ENCODE measurements around the gene TEX38.

DNA sequence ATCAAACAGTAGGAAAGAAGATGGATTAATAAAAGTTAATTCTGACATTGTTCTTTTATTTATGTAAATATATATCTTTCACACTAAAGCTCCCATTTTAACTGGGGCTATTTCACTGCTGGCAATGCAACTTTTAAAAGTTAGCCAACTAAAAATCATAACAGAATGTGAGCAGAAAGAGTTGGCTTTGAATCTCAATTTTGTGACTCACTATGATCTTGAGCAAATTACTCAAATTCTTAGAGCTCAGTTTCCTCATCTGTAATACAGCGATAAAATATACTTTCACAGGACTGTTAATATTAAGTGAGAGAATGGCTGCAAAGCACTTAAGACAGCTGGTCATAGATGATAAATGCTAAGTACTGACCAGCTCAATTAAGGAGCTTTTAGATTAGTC is 36.5 kb downstream of the TEX38 start:
- TF ChIP-seq, protein P1, sequence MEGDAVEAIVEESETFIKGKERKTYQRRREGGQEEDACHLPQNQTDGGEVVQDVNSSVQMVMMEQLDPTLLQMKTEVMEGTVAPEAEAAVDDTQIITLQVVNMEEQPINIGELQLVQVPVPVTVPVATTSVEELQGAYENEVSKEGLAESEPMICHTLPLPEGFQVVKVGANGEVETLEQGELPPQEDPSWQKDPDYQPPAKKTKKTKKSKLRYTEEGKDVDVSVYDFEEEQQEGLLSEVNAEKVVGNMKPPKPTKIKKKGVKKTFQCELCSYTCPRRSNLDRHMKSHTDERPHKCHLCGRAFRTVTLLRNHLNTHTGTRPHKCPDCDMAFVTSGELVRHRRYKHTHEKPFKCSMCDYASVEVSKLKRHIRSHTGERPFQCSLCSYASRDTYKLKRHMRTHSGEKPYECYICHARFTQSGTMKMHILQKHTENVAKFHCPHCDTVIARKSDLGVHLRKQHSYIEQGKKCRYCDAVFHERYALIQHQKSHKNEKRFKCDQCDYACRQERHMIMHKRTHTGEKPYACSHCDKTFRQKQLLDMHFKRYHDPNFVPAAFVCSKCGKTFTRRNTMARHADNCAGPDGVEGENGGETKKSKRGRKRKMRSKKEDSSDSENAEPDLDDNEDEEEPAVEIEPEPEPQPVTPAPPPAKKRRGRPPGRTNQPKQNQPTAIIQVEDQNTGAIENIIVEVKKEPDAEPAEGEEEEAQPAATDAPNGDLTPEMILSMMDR (IDR thresholded peaks at IDR 0.05) = no peak
- no peak for TF ChIP-seq ZFX (IDR thresholded peaks at IDR 0.05; ENCODE audit: borderline replicate concordance)

Data from 22Rv1 (cell line).